HG02973 (cell line): ENCODE data around the gene FAN1.

Experiments used
- ATAC-seq: cut with Tn5 transposase; IDR thresholded peaks from one replicate; pipeline ENCODE4 v1.9.1; 2021; ENCODE audit warnings: moderate library complexity; ENCODE audit not compliant: unreplicated experiment

The FAN1 gene

GRCh38 chr15:30954674-30955073, 51.0 kb downstream of the FAN1 start:
- no peak for ATAC-seq

- ATAC-seq, result no peak
Measured at GRCh38 chr15:30956216-30957124, 52.8 kb downstream of the FAN1 start.

GRCh38 chr15:30958219-30958618, 54.5 kb downstream of the FAN1 start:
- ATAC-seq, result no peak

- ATAC-seq, result no peak
Measured at GRCh38 chr15:30962079-30962478, 58.4 kb downstream of the FAN1 start.

- no peak for ATAC-seq
Measured at GRCh38 chr15:30962659-30963058, 58.9 kb downstream of the FAN1 start.

DNA sequence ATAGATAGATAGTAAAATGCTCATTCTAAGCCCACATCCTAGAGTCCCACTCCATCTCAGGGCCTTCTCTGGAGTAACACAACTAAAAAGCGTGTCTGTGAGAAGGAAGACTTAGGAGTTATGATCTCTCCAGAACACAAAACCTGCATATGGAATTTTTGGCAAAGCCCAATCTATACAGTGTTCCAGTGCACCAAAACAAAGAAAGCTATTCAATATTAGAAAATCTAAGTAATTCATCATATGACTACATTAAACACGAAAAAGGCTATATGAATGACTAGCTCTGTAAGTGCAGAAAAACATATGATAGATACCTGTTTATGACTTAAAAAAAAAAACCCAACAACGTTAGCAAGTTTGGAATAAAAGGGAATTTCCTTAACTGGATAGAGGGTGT, 60.0 kb downstream of the FAN1 start:
- no peak for ATAC-seq

GRCh38 chr15:30969724-30970123, 66.0 kb downstream of the FAN1 start:
- ATAC-seq, result no peak

- no peak for ATAC-seq
Measured at GRCh38 chr15:30973379-30973778, 69.7 kb downstream of the FAN1 start.

DNA sequence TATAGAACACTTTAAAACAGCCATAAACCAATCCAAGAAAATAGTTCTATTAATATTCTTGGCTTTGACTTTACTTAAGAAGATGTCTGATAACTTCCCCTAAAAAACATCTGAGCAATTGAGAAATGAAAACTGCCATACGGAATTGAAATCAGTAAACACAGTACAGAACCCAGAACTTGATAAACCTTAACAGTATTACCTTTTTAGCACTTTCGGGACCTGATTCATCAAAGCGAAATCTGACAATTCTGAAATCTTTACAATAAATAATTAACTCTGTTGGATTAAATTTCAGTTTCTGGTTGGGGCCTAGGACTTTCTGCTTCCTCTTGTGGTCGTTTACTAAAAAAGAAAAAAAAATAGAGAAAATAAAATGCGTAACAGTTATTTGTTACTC, 70.4 kb downstream of the FAN1 start:
- no peak for ATAC-seq

- ATAC-seq, result no peak
Measured at GRCh38 chr15:30978328-30978727, 74.6 kb downstream of the FAN1 start.

DNA sequence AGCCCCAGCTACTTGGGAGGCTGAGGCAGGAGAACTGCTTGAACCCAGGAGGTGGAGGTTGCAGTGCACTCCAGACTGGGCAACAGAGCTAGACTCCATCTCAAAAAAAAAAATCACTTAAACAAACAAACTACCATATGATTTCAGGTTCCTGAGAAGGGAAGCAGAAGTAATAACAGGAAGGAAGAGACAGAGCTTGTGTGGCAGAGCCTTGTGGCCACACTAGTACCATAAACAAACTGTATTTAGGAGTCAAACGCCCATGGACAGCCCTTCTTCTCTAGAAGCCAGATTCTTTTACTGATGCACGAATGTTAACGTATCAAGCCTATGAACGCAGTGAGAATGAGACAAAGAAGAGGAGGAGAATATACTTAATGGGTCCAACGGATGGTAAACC, 75.7 kb downstream of the FAN1 start:
- no peak for ATAC-seq

DNA sequence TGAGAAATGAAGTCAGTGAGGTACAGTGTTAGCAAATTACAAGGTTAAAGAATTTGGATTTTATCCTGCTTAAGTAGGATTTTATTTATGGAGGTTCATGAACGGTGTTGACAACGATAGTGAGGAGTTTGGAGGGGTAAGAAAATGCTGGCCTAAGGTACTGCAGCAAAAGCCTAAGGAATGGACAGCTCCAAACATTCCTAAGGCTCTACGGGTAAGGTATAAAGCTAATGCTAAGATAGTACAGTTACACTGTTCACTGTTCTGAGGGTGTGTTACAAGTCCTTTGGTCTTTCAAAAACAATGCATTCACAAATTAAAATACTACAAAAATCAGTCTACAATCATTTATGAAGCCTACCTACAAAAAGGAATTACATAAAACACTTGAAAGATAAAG, 80.4 kb downstream of the FAN1 start:
- ATAC-seq, result no peak

GRCh38 chr15:30984542-30984941, 80.8 kb downstream of the FAN1 start:
- ATAC-seq, result no peak

GRCh38 chr15:30985081-30985531, 81.4 kb downstream of the FAN1 start:
- ATAC-seq, result no peak

DNA sequence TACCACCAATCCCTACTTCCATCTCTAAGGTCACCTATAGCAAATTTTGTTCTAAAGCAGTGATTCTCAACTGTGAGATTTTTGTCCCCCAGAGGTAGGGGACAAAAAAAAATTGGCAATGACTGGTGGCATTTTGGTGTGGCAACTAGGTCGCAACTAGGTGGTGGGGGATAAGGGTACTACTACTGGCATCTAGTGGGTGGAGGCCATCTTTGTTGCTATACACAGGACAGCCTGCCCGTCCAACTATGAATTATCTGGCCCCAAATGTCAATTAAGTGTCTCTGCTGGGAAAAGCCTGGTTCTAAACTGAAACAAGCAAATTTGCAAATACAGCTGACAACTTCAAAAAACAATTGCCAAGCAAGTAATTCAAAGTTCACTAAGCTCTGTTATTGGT, 86.3 kb downstream of the FAN1 start:
- ATAC-seq, result no peak

- ATAC-seq, result no peak
Measured at GRCh38 chr15:30990446-30991254, 86.9 kb downstream of the FAN1 start.

DNA sequence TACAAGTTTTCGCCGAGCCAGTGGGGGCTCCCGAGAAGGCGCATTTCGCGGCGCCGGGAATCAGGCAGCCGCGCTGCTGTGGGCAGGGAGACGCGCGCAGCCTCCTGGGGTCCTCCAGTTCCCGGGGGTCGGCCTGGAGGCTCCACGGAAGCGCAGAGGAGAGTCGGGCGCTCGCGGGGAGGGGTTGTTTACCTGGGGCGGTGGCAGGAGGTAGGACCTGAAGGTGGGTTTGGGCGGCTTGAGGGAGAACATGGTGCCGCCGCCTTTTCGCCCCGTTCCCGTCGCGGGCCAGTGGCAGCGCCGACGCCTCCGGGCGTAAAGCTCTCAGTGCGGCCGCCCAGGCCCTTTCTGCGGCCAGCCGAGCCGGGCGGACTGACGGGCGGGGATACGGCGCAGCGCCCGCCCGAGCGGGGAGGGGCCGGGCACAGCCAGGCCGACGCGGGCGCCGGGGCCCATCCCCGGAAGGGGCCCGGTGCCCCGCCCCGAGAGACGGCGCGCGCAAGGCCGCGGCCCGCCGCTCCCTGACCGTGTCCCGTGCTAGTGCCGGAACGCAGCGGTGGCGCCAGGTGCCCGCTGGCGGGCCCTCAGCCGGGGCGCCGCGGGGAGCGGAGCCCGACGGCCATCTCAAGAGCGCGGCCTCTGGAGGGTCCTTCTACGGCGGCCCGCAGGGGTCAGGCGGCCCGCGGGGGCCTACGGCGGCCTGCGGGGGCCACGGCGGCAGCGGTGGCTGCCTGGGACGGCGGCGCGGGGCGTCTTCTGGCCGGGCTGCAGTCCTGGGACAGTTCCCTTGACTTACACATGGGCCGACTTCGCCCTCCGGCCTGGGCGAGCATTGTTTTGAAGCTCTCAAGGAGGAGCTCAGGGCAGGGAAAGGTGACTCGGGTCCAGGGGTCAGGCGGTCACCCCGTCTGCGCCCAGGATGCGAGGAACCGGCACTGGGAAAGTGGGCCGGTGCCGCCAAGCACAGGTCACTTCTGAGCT, 87.8 kb downstream of the FAN1 start, which contains the start of gene MTMR10:
TSS of gene MTMR10 (minus strand) at position 374 of the 981 bp plus-strand sequence. CDS start at position 252, 122 bp downstream.
- ATAC-seq, result peak; percentile 79

DNA sequence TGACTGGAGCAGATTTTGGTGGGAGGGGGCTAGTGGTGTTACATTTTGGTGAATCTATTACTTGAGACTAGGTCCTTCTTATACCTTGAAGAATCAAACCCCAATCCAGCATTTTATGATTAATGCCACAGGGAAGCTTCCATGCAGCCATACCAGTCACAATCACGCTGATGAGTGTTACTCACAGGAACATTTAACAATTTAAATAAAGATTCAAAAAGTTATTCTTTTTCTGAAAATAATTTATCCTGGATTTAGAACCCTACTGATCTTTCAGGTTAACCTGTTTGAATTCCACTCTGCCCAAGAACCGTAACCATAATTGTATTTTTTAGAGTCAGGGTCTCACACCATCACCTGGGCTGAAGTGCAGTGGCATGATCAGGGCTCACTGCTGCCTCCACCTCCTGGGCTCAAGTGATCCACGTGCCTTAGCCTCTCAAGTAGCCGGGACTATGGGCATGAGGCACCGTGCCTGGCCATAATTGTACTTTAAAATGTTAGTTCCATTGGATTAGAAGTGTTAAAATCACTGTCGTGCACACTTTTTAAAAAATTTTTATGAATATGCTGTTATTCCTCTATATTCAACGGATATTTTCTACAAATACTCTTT, 88.6 kb downstream of the FAN1 start:
- no peak for ATAC-seq
